ENCODE measurements around the gene DCST1.
"Not testable (repeated sequence)": the region's sequence is repeated elsewhere in the genome, so short reads cannot be mapped to it uniquely, and the experiment has no call there.

DCST1 gene, protein sequence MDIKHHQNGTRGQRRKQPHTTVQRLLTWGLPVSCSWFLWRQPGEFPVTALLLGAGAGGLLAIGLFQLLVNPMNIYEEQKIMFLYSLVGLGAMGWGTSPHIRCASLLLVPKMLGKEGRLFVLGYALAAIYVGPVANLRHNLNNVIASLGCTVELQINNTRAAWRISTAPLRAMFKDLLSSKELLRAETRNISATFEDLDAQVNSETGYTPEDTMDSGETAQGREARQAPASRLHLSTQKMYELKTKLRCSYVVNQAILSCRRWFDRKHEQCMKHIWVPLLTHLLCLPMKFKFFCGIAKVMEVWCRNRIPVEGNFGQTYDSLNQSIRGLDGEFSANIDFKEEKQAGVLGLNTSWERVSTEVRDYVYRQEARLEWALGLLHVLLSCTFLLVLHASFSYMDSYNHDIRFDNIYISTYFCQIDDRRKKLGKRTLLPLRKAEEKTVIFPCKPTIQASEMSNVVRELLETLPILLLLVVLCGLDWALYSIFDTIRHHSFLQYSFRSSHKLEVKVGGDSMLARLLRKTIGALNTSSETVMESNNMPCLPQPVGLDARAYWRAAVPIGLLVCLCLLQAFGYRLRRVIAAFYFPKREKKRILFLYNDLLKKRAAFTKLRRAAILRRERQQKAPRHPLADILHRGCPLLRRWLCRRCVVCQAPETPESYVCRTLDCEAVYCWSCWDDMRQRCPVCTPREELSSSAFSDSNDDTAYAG

GRCh38 chr1:155033524-155033923, at the start of gene DCST1, which contains the start of gene DCST2:
DCST1 (plus strand) TSS chr1:155033824; CDS start chr1:155034037, 213 bp downstream.
DCST2 (minus strand) TSS chr1:155033781; CDS start chr1:155033701, 80 bp downstream.
- DNase-seq (ENCODE audit: low read depth in 2 of 2): no peak

DNA sequence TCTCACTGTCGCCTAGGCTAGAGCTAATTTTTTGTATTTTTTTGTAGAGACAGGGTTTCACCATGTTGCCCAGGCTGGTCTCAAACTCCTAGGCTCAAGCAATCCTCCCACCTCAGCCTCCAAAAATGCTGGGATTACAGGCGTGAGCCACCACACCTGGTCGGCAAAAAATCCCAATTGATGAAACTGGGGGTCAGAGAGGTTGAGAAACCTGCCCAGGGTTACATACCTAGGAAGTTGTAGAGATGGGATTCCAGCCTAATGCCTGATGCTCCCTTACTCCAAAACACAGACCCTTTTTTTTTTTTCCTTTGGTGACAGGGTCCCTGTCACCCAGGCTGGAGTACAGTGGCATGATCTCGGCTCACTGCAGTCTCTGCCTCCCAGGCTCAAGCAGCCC, 46.9 kb upstream of the DCST1 start:
- not testable (repeated sequence) for DNase-seq (ENCODE audit: low read depth in 2 of 2)

GRCh38 chr1:154987326-154987725, 46.3 kb upstream of the DCST1 start:
- no peak for DNase-seq (ENCODE audit: low read depth in 2 of 2)

DNA sequence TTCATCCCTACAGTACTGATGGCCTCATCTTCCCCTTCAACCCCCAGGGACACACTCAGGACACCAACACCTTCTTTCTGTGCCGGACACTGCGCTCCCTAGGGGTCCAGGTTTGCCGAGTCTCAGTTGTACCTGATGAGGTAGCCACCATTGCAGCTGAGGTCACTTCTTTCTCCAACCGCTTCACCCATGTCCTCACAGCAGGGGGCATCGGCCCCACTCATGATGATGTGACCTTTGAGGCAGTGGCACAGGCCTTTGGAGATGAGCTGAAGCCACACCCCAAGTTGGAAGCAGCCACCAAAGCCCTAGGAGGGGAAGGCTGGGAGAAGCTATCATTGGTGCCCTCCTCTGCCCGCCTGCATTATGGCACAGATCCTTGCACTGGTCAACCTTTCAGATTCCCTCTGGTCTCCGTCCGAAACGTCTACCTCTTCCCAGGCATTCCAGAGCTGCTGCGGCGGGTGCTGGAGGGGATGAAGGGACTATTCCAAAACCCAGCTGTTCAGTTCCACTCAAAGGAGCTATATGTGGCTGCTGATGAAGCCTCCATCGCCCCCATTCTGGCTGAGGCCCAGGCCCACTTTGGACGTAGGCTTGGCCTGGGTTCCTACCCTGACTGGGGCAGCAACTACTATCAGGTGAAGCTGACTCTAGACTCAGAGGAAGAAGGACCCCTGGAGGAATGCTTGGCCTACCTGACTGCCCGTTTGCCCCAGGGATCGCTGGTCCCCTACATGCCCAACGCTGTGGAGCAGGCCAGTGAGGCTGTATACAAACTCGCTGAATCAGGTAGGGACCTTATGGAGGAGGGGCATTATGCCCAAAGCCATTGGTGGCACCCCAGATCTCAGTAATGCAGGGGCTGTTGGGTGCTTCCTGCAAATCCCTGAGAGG, 45.3 kb upstream of the DCST1 start:
- no peak for DNase-seq (ENCODE audit: low read depth in 2 of 2)

GRCh38 chr1:154989195-154989860, 44.3 kb upstream of the DCST1 start:
- DNase-seq (ENCODE audit: low read depth in 2 of 2): no peak

DNA sequence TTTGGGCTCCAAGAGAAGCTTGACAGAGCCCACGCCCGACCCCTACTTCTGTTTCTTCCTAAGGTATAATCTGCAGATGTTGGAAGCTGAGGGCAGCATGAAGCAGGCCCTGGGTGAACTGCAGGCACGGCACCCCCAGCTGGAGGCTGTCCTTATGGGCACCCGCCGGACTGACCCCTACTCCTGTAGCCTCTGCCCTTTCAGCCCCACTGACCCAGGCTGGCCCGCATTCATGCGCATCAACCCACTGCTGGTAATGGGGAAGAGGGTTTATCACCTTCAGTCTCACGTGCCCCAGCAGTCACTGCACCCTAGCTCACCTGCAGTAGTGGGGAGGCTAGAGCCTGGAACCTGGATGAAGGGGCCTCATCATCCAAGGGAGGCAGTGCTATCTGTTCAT, 43.3 kb upstream of the DCST1 start:
- DNase-seq (ENCODE audit: low read depth in 2 of 2): no peak

- no peak for DNase-seq (ENCODE audit: low read depth in 2 of 2)
These were observed 40.7 kb upstream of the DCST1 start for GRCh38 chr1:154992721-154993571.

GRCh38 chr1:154993572-154994268, 39.9 kb upstream of the DCST1 start, which contains the start of gene LENEP:
LENEP (plus strand) TSS chr1:154993586; CDS start chr1:154993608, 22 bp downstream.
- no peak for DNase-seq (ENCODE audit: low read depth in 2 of 2)

DNA sequence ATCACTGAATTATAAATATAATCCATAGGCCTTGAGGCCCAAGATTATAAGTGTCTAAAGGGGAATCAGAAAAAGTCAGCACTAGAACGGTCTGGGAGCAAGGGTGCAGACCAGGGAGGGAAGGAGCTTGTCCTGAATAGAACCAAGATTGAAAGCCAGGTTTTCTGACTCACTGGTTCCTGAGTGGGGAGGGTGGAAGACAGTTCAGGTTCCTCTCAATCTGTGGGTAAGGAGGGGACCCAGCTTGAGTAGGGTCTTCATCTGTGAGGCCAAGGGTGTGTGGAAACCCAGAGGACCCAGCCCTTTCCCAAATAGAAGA, 39.4 kb upstream of the DCST1 start:
- DNase-seq (ENCODE audit: low read depth in 2 of 2): no peak

DNA sequence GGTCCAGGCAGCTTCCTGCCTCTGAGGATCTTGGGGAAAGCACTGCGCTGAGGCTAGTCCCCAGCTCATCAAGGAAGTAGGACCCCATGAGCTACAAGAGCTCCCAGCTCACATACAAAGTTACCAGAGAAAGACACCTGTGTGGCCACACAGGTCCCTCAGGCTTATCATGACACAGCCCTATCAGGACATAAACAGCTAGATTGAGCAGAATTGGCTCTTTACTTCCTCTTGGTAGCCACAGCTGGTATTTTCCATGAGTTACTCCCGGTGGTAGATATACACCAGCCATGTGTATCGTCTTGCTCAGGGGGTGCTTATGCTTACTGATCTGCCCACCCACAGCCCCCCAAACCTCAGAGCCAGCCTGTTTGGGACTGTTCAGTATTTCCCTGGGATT, 39.0 kb upstream of the DCST1 start:
- DNase-seq (ENCODE audit: low read depth in 2 of 2): no peak

GRCh38 chr1:154995301-154995983, 38.2 kb upstream of the DCST1 start:
- DNase-seq (ENCODE audit: low read depth in 2 of 2): peak; percentile 56 to 62

DNA sequence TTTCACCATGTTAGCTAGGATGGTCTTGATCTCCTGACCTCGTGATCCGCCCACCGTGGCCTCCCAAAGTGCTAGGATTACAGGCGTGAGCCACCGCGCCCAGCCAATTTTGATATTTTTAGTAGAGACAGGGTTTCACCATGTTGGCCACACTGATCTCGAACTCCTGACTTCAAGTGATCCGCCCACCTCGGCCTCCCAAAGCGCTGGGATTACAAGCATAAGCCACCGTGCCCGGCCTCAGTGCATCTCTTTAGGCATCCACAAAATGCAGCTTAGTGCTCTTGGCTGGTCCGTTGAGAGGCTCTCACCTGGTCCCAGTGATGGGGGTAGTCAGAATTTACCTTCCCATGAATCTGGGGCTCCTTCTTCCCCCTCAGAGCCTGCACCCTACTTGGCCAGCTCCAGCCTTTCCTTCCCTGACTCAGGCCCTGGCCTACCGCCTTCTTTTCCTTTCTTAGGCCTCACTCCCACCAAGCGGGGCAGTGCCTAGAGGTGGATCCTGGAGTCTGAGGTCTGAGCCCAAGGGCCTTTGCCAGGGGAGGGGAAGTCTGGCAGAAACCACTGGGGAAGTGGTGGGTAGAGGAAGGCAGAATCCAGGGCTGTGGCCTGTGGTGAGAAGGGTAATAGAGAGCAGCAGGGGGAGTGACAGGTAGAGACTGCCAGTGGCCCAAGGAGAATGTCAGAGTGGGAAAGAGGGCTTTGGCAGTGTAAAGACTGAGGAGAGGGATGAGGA, 36.5 kb upstream of the DCST1 start:
- DNase-seq (ENCODE audit: low read depth in 2 of 2): no peak

DNA sequence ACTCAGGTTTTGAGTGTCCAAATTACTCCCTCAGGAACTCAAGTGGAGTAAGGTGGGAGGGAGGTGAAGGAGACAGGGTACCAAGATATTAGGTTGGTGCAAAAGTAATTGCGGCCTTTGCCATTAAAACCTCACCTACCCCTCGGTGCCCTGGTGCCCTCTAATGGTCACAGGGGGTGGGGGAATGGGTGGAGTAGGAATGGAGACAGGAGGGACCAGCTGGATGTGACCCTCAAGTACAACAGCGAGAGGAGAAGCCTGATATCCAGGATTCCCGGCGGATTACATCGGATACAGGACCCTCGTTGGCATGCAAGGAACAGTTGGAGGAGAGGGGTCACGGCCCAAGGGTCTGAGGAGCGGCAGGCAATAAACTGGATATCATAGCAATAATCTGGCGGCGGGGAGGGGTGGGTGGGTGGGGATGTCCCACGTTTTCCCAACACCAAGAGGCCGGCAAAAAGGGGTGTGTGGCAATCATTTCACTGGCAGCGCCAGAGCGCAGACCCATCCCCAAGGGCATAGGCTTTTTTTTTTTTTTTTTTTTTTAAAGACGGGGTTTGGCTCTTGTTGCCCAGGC, 35.3 kb upstream of the DCST1 start:
- no peak for DNase-seq (ENCODE audit: low read depth in 2 of 2)

DNA sequence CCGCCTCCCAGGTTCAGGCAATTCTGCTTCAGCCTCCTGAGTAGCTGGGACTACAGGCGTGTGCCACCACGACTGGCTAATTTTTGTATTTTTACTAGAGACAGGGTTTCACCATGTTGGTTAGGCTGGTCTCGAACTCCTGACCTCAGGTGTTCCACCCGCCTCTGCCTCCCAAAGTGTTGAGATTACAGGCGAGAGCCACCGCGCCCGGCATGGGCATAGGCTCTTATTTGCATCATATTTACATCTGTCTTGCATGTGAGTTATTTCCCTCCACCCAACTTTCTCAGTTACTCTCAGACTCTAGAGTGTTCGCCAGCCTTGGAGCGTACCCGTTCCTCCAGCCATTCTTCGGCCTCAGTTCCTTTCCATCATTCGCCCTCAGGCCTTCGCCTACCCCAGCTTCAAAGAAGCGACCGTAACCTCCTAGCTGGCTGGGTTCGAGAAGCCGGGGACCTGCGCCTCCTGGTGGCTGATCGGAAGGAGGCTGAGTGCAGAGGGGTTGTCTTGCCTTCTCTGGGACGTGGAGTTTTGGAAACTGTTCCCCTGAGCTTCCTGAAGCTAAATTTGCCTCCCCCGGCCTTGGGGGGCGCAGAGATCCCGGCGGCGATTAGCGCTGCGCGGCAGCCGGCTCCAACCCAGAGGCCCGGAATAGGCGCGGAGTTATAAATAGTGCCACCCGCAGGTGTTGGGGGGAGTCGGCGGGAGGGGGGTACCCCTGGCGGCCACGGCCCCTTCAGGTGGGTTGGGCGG, 34.6 kb upstream of the DCST1 start:
- DNase-seq (ENCODE audit: low read depth in 2 of 2): peak in 1 of 2 experiments; percentile 40

DNA sequence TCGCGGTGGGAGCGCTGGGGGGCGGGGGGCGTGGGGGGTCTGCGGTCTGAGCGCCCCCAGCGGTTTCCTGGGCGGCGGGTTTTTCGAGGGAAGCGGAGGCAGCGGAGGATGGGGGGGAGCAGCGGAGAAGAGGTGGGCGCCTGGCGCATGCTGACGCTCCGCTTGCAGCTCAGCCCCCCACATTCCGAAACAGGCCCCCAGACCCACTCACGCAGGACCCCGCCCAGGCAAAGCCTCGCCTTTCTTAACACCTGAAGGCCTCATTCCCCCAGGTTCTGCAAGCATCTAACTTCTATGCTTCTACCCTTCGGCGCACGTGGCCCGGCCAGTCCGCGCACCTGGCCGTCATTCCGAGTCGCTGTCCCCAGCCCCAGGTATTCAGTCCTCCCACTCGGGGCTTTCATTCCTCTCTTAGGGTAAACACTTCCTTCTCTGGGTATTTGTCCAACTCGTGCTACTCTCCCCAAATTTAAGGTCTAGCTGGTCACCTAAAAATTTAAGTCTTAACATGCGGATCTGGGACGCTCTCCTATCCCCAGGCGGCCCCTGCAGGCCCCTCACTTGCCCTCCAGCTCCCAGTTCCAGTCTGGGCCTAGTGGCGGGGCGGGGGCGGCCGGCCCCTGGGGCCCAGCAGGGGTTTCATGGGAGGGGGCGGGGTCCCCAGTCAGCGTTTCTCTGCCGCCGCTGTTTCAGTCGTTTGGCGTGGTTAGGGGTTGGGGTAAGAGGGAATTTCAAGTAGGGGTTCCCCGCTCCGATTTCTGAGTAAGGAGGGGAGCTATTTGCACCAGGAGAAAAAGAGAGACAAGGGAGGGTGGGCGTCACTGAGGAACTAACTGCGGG, 33.8 kb upstream of the DCST1 start:
- no peak for DNase-seq (ENCODE audit: low read depth in 2 of 2)

DNA sequence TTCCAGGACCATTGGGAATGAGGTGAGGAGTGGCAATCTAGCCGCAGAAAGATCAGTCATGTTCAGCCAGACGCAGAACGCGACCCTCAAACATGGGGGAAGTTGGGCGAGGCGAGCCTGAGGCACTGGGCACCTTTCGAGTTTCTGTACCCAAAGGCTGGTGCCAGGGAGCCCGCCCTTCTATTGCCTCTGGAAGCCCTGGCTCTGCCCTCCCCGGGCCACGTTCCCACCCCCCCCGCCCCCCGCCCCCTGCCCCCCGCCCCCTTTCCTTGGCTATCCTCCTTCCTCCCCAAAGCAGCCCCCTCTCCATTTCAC, 33.3 kb upstream of the DCST1 start:
- no peak for DNase-seq (ENCODE audit: low read depth in 2 of 2)
